OCI-LY3 (cell line): ENCODE results near the gene CISTR.

Experiments
- CTCF ChIP-seq: fragments of 200-600, 300-600 bp; sonication (generic); IDR thresholded peaks from 2 replicates; pipeline ENCODE4 v1.5.1; 2014; ENCODE audit warnings: antibody characterized with exemption, low read length, low read depth
- EZH2phosphoT487 ChIP-seq: fragments of 200-600 bp; shearing (Covaris generic); IDR thresholded peaks from 2 replicates; pipeline ENCODE4 v1.6.1; 2018; ENCODE audit warnings: antibody characterized with exemption, mixed run types, low read depth

GRCh38 chr12:53758081-53758729 lies 6.4 kb upstream of the CISTR start:
- no peak for TF ChIP-seq CTCF
- TF ChIP-seq EZH2phosphoT487 = no peak
